HG03064 (cell line): ENCODE results near the gene DNAJC10.

Source experiments
- ATAC-seq: cut with Tn5 transposase; IDR thresholded peaks from one replicate; pipeline ENCODE4 v1.9.1; 2021; ENCODE audit warnings: low read depth; ENCODE audit not compliant: unreplicated experiment

Gene DNAJC10

GRCh38 chr2:182784058-182784706, 68.1 kb downstream of the DNAJC10 start:
- no peak for ATAC-seq

GRCh38 chr2:182784777-182785176, 68.7 kb downstream of the DNAJC10 start:
- ATAC-seq, result no peak

- no peak for ATAC-seq
Observed at GRCh38 chr2:182792441-182792840, 76.4 kb downstream of the DNAJC10 start.

- no peak for ATAC-seq
Observed at GRCh38 chr2:182798736-182799135, 82.7 kb downstream of the DNAJC10 start.

- ATAC-seq, result no peak
Observed at GRCh38 chr2:182804128-182804527, 88.1 kb downstream of the DNAJC10 start.

GRCh38 chr2:182807319-182807718, 91.3 kb downstream of the DNAJC10 start:
- no peak for ATAC-seq

- no peak for ATAC-seq
Observed at GRCh38 chr2:182810087-182810486, 94.0 kb downstream of the DNAJC10 start.

- no peak for ATAC-seq
Observed at GRCh38 chr2:182814380-182814779, 98.3 kb downstream of the DNAJC10 start.

- no peak for ATAC-seq
Observed at GRCh38 chr2:182814804-182815203, 98.7 kb downstream of the DNAJC10 start.

GRCh38 chr2:182816866-182817265, 100.8 kb downstream of the DNAJC10 start:
- ATAC-seq, result no peak

GRCh38 chr2:182817558-182817957, 101.5 kb downstream of the DNAJC10 start:
- ATAC-seq, result no peak

- no peak for ATAC-seq
Observed at GRCh38 chr2:182818501-182818900, 102.4 kb downstream of the DNAJC10 start.

GRCh38 chr2:182818925-182819324, 102.9 kb downstream of the DNAJC10 start:
- no peak for ATAC-seq

GRCh38 chr2:182819412-182819811, 103.4 kb downstream of the DNAJC10 start:
- ATAC-seq, result no peak

GRCh38 chr2:182821182-182821581, 105.1 kb downstream of the DNAJC10 start:
- ATAC-seq, result no peak

- no peak for ATAC-seq
Observed at GRCh38 chr2:182822733-182823132, 106.7 kb downstream of the DNAJC10 start.

GRCh38 chr2:182824056-182824766, 108.2 kb downstream of the DNAJC10 start:
- no peak for ATAC-seq

- ATAC-seq, result no peak
Observed at GRCh38 chr2:182824767-182825158, 108.7 kb downstream of the DNAJC10 start.

- ATAC-seq, result no peak
Observed at GRCh38 chr2:182826064-182826463, 110.0 kb downstream of the DNAJC10 start.

GRCh38 chr2:182826496-182826895, 110.4 kb downstream of the DNAJC10 start:
- no peak for ATAC-seq

GRCh38 chr2:182827182-182827879, 111.3 kb downstream of the DNAJC10 start:
- no peak for ATAC-seq

GRCh38 chr2:182831101-182831500, 115.0 kb downstream of the DNAJC10 start:
- no peak for ATAC-seq
